Measurements from ENCODE around the gene PIAS1.
"Not testable (repeated sequence)": the region's sequence is repeated elsewhere in the genome, so short reads cannot be mapped to it uniquely, and the experiment has no call there.

The PIAS1 gene

GRCh38 chr15:68234520-68234919 lies 180.4 kb downstream of the PIAS1 start:
- DNase-seq, ATAC-seq: not testable (repeated sequence)

GRCh38 chr15:68235022-68235421 lies 180.9 kb downstream of the PIAS1 start:
- DNase-seq: no peak
- no peak for ATAC-seq

GRCh38 chr15:68239025-68239424 lies 184.9 kb downstream of the PIAS1 start:
- no peak for ATAC-seq

GRCh38 chr15:68241088-68241935 lies 187.2 kb downstream of the PIAS1 start:
- ATAC-seq: no peak

More at GRCh38 chr15:68239025-68239424, 184.9 kb downstream of the PIAS1 start:
- no peak for DNase-seq

More at GRCh38 chr15:68241088-68241935, 187.2 kb downstream of the PIAS1 start:
- no peak for DNase-seq
